GM18511 (cell line): ENCODE results near the gene PPP1R36.
"Not testable (repeated sequence)": the region's sequence is repeated elsewhere in the genome, so short reads cannot be mapped to it uniquely, and the experiment has no call there.

Experiments
- ATAC-seq: cut with Tn5 transposase; IDR thresholded peaks from one replicate; pipeline ENCODE4 v1.9.1; 2021; ENCODE audit warnings: mild to moderate bottlenecking, moderate library complexity; ENCODE audit not compliant: unreplicated experiment

PPP1R36 gene

GRCh38 chr14:64562436-64562835 lies 12.7 kb downstream of the PPP1R36 start:
- ATAC-seq = no peak

- no peak for ATAC-seq
These were observed 13.9 kb downstream of the PPP1R36 start for GRCh38 chr14:64563696-64564095.

- ATAC-seq = no peak
These were observed 16.9 kb downstream of the PPP1R36 start for GRCh38 chr14:64566651-64567122.

GRCh38 chr14:64569138-64569631 lies 19.4 kb downstream of the PPP1R36 start:
- no peak for ATAC-seq

GRCh38 chr14:64569646-64570045 lies 19.9 kb downstream of the PPP1R36 start:
- ATAC-seq = not testable (repeated sequence)

GRCh38 chr14:64572386-64573104 lies 22.8 kb downstream of the PPP1R36 start:
- no peak for ATAC-seq

GRCh38 chr14:64573109-64573508 lies 23.3 kb downstream of the PPP1R36 start:
- ATAC-seq = no peak

GRCh38 chr14:64574371-64575107 lies 24.8 kb downstream of the PPP1R36 start:
- no peak for ATAC-seq

GRCh38 chr14:64577211-64577610 lies 27.4 kb downstream of the PPP1R36 start:
- no peak for ATAC-seq

GRCh38 chr14:64580467-64580866 lies 30.7 kb downstream of the PPP1R36 start:
- ATAC-seq = no peak

GRCh38 chr14:64581363-64581762 lies 31.6 kb downstream of the PPP1R36 start:
- no peak for ATAC-seq

- ATAC-seq = no peak
These were observed 32.1 kb downstream of the PPP1R36 start for GRCh38 chr14:64581817-64582216.

GRCh38 chr14:64584190-64584589 lies 34.4 kb downstream of the PPP1R36 start:
- no peak for ATAC-seq

GRCh38 chr14:64591809-64592208 lies 42.0 kb downstream of the PPP1R36 start:
- ATAC-seq = no peak

GRCh38 chr14:64594438-64594837 lies 44.7 kb downstream of the PPP1R36 start:
- ATAC-seq = no peak

- no peak for ATAC-seq
These were observed 48.6 kb downstream of the PPP1R36 start for GRCh38 chr14:64598404-64598803.

GRCh38 chr14:64601571-64601970 lies 51.8 kb downstream of the PPP1R36 start:
- no peak for ATAC-seq

GRCh38 chr14:64602826-64603225 lies 53.1 kb downstream of the PPP1R36 start:
- ATAC-seq = no peak

GRCh38 chr14:64604001-64604400 lies 54.2 kb downstream of the PPP1R36 start:
- no peak for ATAC-seq

- no peak for ATAC-seq
These were observed 55.1 kb downstream of the PPP1R36 start for GRCh38 chr14:64604881-64605280.

GRCh38 chr14:64605926-64606685 lies 56.3 kb downstream of the PPP1R36 start:
- ATAC-seq = no peak
